IMR-90 (cell line): ENCODE data around the gene MROH8. TPM values are rescaled to one million over a fixed set of nuclear protein-coding genes. Genes with fewer than 3 reads are reported as not detected.

Source experiments
- ATAC-seq: fragments of 200-7000 bp; cut with Tn5 transposase; 2 replicates; pipeline ENCODE4 v1.9.1; 2020; ENCODE audit warnings: low read depth, mild to moderate bottlenecking, moderate library complexity
- BruUV-seq: library from RNA; stranded (reverse); fragments of 400-500 nt; replicated peaks from 2 replicates; lab custom pipeline; 2021; lab: Mats Ljungman, UMichigan
- CTCF ChIA-PET: fragments of 300-600 bp; formaldehyde crosslinking; extraction: SDS; loops from one replicate; lab custom pipeline; 2021; ENCODE audit warnings: antibody characterized with exemption; lab: Yijun Ruan, JAX
- POLR2A ChIA-PET: fragments of 300-600 bp; sonication (Branson Sonifier 250); formaldehyde crosslinking; loops from one replicate; lab custom pipeline; 2022; ENCODE audit warnings: antibody characterized with exemption; ENCODE audit not compliant: unreplicated experiment; lab: Charles Lee
- DNase-seq: peaks from one replicate; pipeline ENCODE4 v3.0.0; 2013
- H2AFZ ChIP-seq: replicated peaks from 2 replicates; pipeline ENCODE3; 2013; ENCODE audit warnings: low read length, mild to moderate bottlenecking; ENCODE audit not compliant: poor library complexity
- H2AK5ac ChIP-seq: 2 replicates; pipeline ENCODE4 v1.6.1; 2013; ENCODE audit warnings: low read depth, low read length, inconsistent platforms
- H2AK9ac ChIP-seq: replicated peaks from 2 replicates; pipeline ENCODE3; 2013; ENCODE audit warnings: mild to moderate bottlenecking, low read depth, low read length, moderate library complexity; ENCODE audit not compliant: poor library complexity
- H2BK120ac ChIP-seq: 2 replicates; pipeline ENCODE4 v1.6.1; 2013; ENCODE audit warnings: low read depth, low read length, inconsistent platforms
- H2BK15ac ChIP-seq: 3 replicates; pipeline ENCODE4 v1.6.1; 2013; ENCODE audit warnings: low read depth, low read length, inconsistent platforms
- H2BK20ac ChIP-seq: 2 replicates; pipeline ENCODE4 v1.6.1; 2013; ENCODE audit warnings: low read depth, mild to moderate bottlenecking, inconsistent platforms, low read length, moderate library complexity
- H2BK5ac ChIP-seq: 2 replicates; pipeline ENCODE4 v1.6.1; 2013; ENCODE audit warnings: mild to moderate bottlenecking, low read depth, low read length, inconsistent platforms; ENCODE audit not compliant: poor library complexity, severe bottlenecking
- H3K14ac ChIP-seq: replicated peaks from 2 replicates; pipeline ENCODE4 v1.6.1; 2013; ENCODE audit warnings: low read depth, low read length, inconsistent platforms
- H3K18ac ChIP-seq: 2 replicates; pipeline ENCODE4 v1.6.1; 2013; ENCODE audit warnings: low read depth, low read length, control low read depth
- H3K23ac ChIP-seq: 2 replicates; pipeline ENCODE4 v1.6.1; 2013; ENCODE audit warnings: low read depth, low read length, inconsistent platforms
- H3K27ac ChIP-seq: 2 replicates; pipeline ENCODE4 v1.5.1; 2013; ENCODE audit warnings: mild to moderate bottlenecking, control low read depth, low read length; ENCODE audit not compliant: insufficient read depth
- H3K27me3 ChIP-seq: 2 replicates; pipeline ENCODE4 v1.6.1; 2013; ENCODE audit warnings: low read length; ENCODE audit not compliant: control insufficient read depth, insufficient read depth
- H3K36me3 ChIP-seq: 2 replicates; pipeline ENCODE4 v1.6.1; 2013; ENCODE audit warnings: low read length, mixed read lengths; ENCODE audit not compliant: control insufficient read depth, insufficient read depth
- H3K4ac ChIP-seq: 2 replicates; pipeline ENCODE4 v1.6.1; 2013; ENCODE audit warnings: low read depth, low read length, inconsistent platforms
- H3K4me1 ChIP-seq: 2 replicates; pipeline ENCODE4 v1.6.1; 2013; ENCODE audit warnings: low read length, mixed read lengths; ENCODE audit not compliant: control insufficient read depth, insufficient read depth
- H3K4me2 ChIP-seq: 2 replicates; pipeline ENCODE4 v1.6.1; 2013; ENCODE audit warnings: low read depth, mild to moderate bottlenecking, control low read depth, low read length, moderate library complexity
- H3K4me3 ChIP-seq: 2 replicates; pipeline ENCODE4 v1.5.1; 2013; ENCODE audit warnings: low read depth, mild to moderate bottlenecking, control low read depth, low read length, moderate library complexity; ENCODE audit not compliant: insufficient read depth
- H3K56ac ChIP-seq: 2 replicates; pipeline ENCODE4 v1.6.1; 2013; ENCODE audit warnings: low read length, inconsistent platforms; ENCODE audit not compliant: insufficient read depth; ENCODE audit errors: extremely low read depth
- H3K79me1 ChIP-seq, 2 experiments: 2 replicates each; pipeline ENCODE4 v1.6.1; 2013; ENCODE audit warnings: low read length in 2 of 2, inconsistent platforms in 1 of 2, low read depth in 1 of 2
- H3K9ac ChIP-seq: 2 replicates; pipeline ENCODE4 v1.6.1; 2013; ENCODE audit warnings: low read depth, low read length, control low read depth
- H3K9me1 ChIP-seq: 2 replicates; pipeline ENCODE4 v1.6.1; 2013; ENCODE audit warnings: low read length, inconsistent platforms; ENCODE audit not compliant: insufficient read depth
- H3K9me3 ChIP-seq: 2 replicates; pipeline ENCODE4 v1.6.1; 2013; ENCODE audit warnings: low read length; ENCODE audit not compliant: control insufficient read depth, insufficient read depth
- H4K20me1 ChIP-seq: 2 replicates; pipeline ENCODE4 v1.6.1; 2013; ENCODE audit warnings: low read length, inconsistent platforms; ENCODE audit not compliant: insufficient read depth
- H4K5ac ChIP-seq: 2 replicates; pipeline ENCODE4 v1.6.1; 2013; ENCODE audit warnings: mild to moderate bottlenecking, low read depth, low read length, control low read depth
- H4K8ac ChIP-seq, 2 experiments: 2 replicates each; pipeline ENCODE4 v1.6.1; 2013; ENCODE audit warnings: low read depth in 2 of 2, low read length in 2 of 2, control low read depth in 1 of 2, inconsistent platforms in 1 of 2
- H4K91ac ChIP-seq: 2 replicates; pipeline ENCODE4 v1.6.1; 2013; ENCODE audit warnings: low read depth, low read length, inconsistent platforms; ENCODE audit not compliant: insufficient read depth
- BHLHE40 ChIP-seq: fragments of 150-350 bp; IDR thresholded peaks from 2 replicates; pipeline ENCODE4 v1.6.1; 2016; ENCODE audit warnings: mild to moderate bottlenecking, low read depth, low read length
- CEBPB ChIP-seq: IDR thresholded peaks from 2 replicates; pipeline ENCODE4 v1.6.1; 2012; ENCODE audit warnings: low read depth, low read length, improper control_type of control experiment
- CHD1 ChIP-seq: IDR thresholded peaks from 2 replicates; pipeline ENCODE4 v1.6.1; 2012; ENCODE audit warnings: low read depth, low read length, improper control_type of control experiment
- FOS ChIP-seq: fragments of 150-350 bp; IDR thresholded peaks from 2 replicates; pipeline ENCODE4 v1.6.1; 2016; ENCODE audit warnings: low read depth, low read length
- MAFK ChIP-seq: IDR thresholded peaks from 2 replicates; pipeline ENCODE4 v1.6.1; 2012; ENCODE audit warnings: low read depth, low read length, improper control_type of control experiment
- MAZ ChIP-seq: IDR thresholded peaks from 2 replicates; pipeline ENCODE4 v1.6.1; 2012; ENCODE audit warnings: low read depth, mild to moderate bottlenecking, low read length, improper control_type of control experiment, moderate library complexity, borderline replicate concordance
- MXI1 ChIP-seq: IDR thresholded peaks from 2 replicates; pipeline ENCODE4 v1.6.1; 2012; ENCODE audit warnings: low read depth, mild to moderate bottlenecking, low read length, moderate library complexity, borderline replicate concordance
- NFE2L2 ChIP-seq: fragments of 150-350 bp; IDR thresholded peaks from 2 replicates; pipeline ENCODE4 v1.6.1; 2016; ENCODE audit warnings: low read depth, mild to moderate bottlenecking, low read length
- POLR2A ChIP-seq: IDR thresholded peaks from 2 replicates; pipeline ENCODE4 v1.6.1; 2012; ENCODE audit warnings: mild to moderate bottlenecking, low read depth, low read length
- RAD21 ChIP-seq: IDR thresholded peaks from 2 replicates; pipeline ENCODE4 v1.6.1; 2012; ENCODE audit warnings: low read length, improper control_type of control experiment
- RCOR1 ChIP-seq: IDR thresholded peaks from 2 replicates; pipeline ENCODE4 v1.6.1; 2012; ENCODE audit warnings: mild to moderate bottlenecking, low read length, improper control_type of control experiment; ENCODE audit not compliant: insufficient replicate concordance
- RFX5 ChIP-seq: IDR thresholded peaks from 2 replicates; pipeline ENCODE4 v1.8.0; 2012; ENCODE audit warnings: low read depth, mild to moderate bottlenecking, low read length, moderate library complexity
- SMC3 ChIP-seq: fragments of 150-350 bp; IDR thresholded peaks from 2 replicates; pipeline ENCODE4 v1.6.1; 2016; ENCODE audit warnings: low read depth, mild to moderate bottlenecking, antibody characterized with exemption, low read length, moderate library complexity
- WGBS, 2 experiments: methylation state at CpG; one replicate each; pipeline versions ENCODE4 v1.1.5 to v1.1.7; 2013; ENCODE audit warnings: missing lambda C conversion rate in 2 of 2; ENCODE audit not compliant: insufficient read length in 1 of 2; ENCODE audit errors: extremely low coverage in 2 of 2; 5-methylcytosine and 5-hydroxymethylcytosine counted together
- dilution Hi-C: fragments of 300-500 bp; cut with HindIII; formaldehyde crosslinking; loops from one replicate; pipeline ENCODE4 v1.14.3; 2018; ENCODE audit warnings: low sequenced_read_pairs; ENCODE audit not compliant: unreplicated experiment
- in situ Hi-C: fragments of 300-500 bp; cut with MboI; formaldehyde crosslinking; loops from 3 replicates; pipeline ENCODE4 v1.14.3; 2019; ENCODE audit warnings: low sequenced_read_pairs, inconsistent platforms, mixed read lengths
- intact Hi-C: fragments of 100-400 bp; cut with micrococcal nuclease; formaldehyde crosslinking; loops from 2 replicates; pipeline ENCODE4 v1.10.0; 2022
- polyA plus RNA-seq, 3 experiments: library from polyadenylated mRNA; depleted of rRNA; stranded (reverse); fragments of >200 nt; gene quantifications; 2 replicates each; pipeline ENCODE4 v1.2.3, GENCODE V29; 2012; ENCODE audit warnings: low replicate concordance in 1 of 3
- total RNA-seq: library from RNA; depleted of rRNA; stranded (reverse); fragments of >200 nt; gene quantifications from 2 replicates; pipeline ENCODE4 v1.2.3, GENCODE V29; 2012
- TF ChIP-seq, protein P1 (sequence below): fragments of 150-350 bp; IDR thresholded peaks from 2 replicates; pipeline ENCODE4 v1.6.1; 2017; ENCODE audit warnings: mild to moderate bottlenecking, antibody characterized with exemption, low read length, low read depth
- TF ChIP-seq, protein P2 (sequence below): fragments of 150-350 bp; IDR thresholded peaks from 2 replicates; pipeline ENCODE4 v1.6.1; 2016; ENCODE audit warnings: low read depth, mild to moderate bottlenecking, low read length, moderate library complexity, borderline replicate concordance
- TF ChIP-seq, protein P3 (sequence below): conservative IDR thresholded peaks from 2 replicates; pipeline ENCODE4 v1.5.1; 2012; ENCODE audit warnings: mild to moderate bottlenecking, low read depth, low read length, improper control_type of control experiment

MROH8 gene
- total and polyA plus RNA-seq, 2 of the 4 experiments (the other 2 are of a cell fraction): 1.3 to 1.8 TPM

DNA sequence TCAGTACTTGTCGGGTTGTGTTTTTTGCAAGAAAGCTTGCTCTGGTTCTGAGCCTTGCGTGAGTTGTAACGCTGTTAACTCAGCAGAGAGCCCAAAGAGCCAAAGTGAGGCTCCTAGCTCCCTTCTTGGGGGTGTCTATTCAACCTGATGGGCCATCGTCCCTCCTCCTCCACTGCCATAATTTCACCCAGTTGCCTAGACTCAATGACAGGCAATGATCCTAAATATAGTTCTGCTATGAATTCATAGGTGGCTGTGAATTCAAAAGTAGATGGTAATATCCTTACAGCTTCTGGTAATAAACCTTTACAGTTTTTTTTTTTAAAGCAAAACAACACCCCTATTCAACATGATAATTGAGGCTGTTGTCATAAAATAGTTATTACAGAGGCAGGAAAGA is 42.7 kb upstream of the MROH8 start:
- Histone ChIP-seq H3K14ac (no peak overlapping the region), H4K8ac (no peak overlapping the region), H3K4me1 (peaks cover 2% of the 10 kb centered on the region; the same call in 1 of the 2 replicates), H2BK5ac (no peak overlapping the region), H3K27me3 (no peaks in the 10 kb centered on the region), H3K9me1 (peaks cover 2% of the 10 kb centered on the region; the same call in 1 of the 2 replicates), H3K79me1 (peaks cover 19 to 23% of the 10 kb centered on the region in 2 experiments), H4K20me1 (no peaks in the 10 kb centered on the region), H3K4me3 (no peak overlapping the region), H3K4ac (no peak overlapping the region), H3K9me3 (no peaks in the 10 kb centered on the region), H2BK15ac (no peak overlapping the region), H3K36me3 (peaks cover 31% of the 10 kb centered on the region), H3K4me2 (no peak overlapping the region), H3K18ac (no peak overlapping the region), H2AK5ac (no peak overlapping the region), H2BK120ac (no peak overlapping the region), H2BK20ac (no peak overlapping the region), H4K5ac (no peak overlapping the region), H3K9ac (no peak overlapping the region), H3K23ac (no peak overlapping the region), H4K91ac (no peak overlapping the region), H2AFZ (no peak overlapping the region), H3K56ac (no peak overlapping the region), H2AK9ac (no peak overlapping the region), H3K27ac (no peak overlapping the region)
- DNase-seq (no peak), ATAC-seq (no peak)
- dilution Hi-C loops (no loop called here), in situ Hi-C loops (no loop called here), intact Hi-C loops (no loop called here)
- ChIA-PET CTCF (no interaction called here), POLR2A (no interaction called here)
- BruUV-seq: no TSS peak
- no CpG with 5 or more reads among the region's 4 CpGs for WGBS, 2 experiments
- TF ChIP-seq CEBPB (no peak), RFX5 (no peak), MXI1 (no peak), RCOR1 (no peak), SMC3 (no peak), BHLHE40 (no peak), POLR2A (no peak), CHD1 (no peak), MAFK (no peak), FOS (no peak), RAD21 (no peak), NFE2L2 (no peak), MAZ (no peak)
- TF ChIP-seq, protein P1, sequence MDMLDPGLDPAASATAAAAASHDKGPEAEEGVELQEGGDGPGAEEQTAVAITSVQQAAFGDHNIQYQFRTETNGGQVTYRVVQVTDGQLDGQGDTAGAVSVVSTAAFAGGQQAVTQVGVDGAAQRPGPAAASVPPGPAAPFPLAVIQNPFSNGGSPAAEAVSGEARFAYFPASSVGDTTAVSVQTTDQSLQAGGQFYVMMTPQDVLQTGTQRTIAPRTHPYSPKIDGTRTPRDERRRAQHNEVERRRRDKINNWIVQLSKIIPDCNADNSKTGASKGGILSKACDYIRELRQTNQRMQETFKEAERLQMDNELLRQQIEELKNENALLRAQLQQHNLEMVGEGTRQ: no peak
- TF ChIP-seq, protein P2, sequence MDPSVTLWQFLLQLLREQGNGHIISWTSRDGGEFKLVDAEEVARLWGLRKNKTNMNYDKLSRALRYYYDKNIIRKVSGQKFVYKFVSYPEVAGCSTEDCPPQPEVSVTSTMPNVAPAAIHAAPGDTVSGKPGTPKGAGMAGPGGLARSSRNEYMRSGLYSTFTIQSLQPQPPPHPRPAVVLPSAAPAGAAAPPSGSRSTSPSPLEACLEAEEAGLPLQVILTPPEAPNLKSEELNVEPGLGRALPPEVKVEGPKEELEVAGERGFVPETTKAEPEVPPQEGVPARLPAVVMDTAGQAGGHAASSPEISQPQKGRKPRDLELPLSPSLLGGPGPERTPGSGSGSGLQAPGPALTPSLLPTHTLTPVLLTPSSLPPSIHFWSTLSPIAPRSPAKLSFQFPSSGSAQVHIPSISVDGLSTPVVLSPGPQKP: no peak
- TF ChIP-seq, protein P3, sequence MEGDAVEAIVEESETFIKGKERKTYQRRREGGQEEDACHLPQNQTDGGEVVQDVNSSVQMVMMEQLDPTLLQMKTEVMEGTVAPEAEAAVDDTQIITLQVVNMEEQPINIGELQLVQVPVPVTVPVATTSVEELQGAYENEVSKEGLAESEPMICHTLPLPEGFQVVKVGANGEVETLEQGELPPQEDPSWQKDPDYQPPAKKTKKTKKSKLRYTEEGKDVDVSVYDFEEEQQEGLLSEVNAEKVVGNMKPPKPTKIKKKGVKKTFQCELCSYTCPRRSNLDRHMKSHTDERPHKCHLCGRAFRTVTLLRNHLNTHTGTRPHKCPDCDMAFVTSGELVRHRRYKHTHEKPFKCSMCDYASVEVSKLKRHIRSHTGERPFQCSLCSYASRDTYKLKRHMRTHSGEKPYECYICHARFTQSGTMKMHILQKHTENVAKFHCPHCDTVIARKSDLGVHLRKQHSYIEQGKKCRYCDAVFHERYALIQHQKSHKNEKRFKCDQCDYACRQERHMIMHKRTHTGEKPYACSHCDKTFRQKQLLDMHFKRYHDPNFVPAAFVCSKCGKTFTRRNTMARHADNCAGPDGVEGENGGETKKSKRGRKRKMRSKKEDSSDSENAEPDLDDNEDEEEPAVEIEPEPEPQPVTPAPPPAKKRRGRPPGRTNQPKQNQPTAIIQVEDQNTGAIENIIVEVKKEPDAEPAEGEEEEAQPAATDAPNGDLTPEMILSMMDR: no peak
